GM12801 (cell line): ENCODE results near the gene NAP1L1.

Source experiments
- CTCF ChIP-seq: IDR thresholded peaks from one replicate; pipeline ENCODE4 v1.5.1; 2011; ENCODE audit warnings: control low read depth; ENCODE audit not compliant: insufficient read length; ENCODE audit errors: extremely low read depth

NAP1L1 gene

GRCh38 chr12:76081909-76082308, 2.6 kb downstream of the NAP1L1 start:
- no peak for TF ChIP-seq CTCF

GRCh38 chr12:76080729-76081415, 3.6 kb downstream of the NAP1L1 start:
- TF ChIP-seq CTCF = no peak

GRCh38 chr12:76080017-76080728, 4.3 kb downstream of the NAP1L1 start:
- TF ChIP-seq CTCF = no peak

- TF ChIP-seq CTCF = no peak
Observed at GRCh38 chr12:76078748-76079147, 5.7 kb downstream of the NAP1L1 start.

- TF ChIP-seq CTCF = no peak
Observed at GRCh38 chr12:76075448-76075847, 9.0 kb downstream of the NAP1L1 start.

- no peak for TF ChIP-seq CTCF
Observed at GRCh38 chr12:76074701-76075336, 9.7 kb downstream of the NAP1L1 start.

- TF ChIP-seq CTCF = no peak
Observed at GRCh38 chr12:76073561-76073960, 10.9 kb downstream of the NAP1L1 start.
